Vagina (tissue), 2 donors: ENCODE measurements around the gene GPR176.

Experiments used
- POLR2A ChIP-seq, 2 donors: fragments of 450-650 bp; IDR thresholded peaks; one replicate each; pipeline ENCODE4 v1.6.1; 2017; ENCODE audit warnings: antibody characterized with exemption in 2 of 2, mild to moderate bottlenecking in 2 of 2, moderate library complexity in 2 of 2
- TF ChIP-seq, protein P1 (sequence below), 3 experiments: fragments of 450-650 bp in 2 of 3; fragments of 200-600 bp in 1 of 3; sonication (generic) in 1 of 3; IDR thresholded peaks; one replicate each; pipeline ENCODE4 v1.5.1; 2017 to 2019; ENCODE audit warnings: antibody characterized with exemption in 3 of 3, mild to moderate bottlenecking in 2 of 3, moderate library complexity in 2 of 3

DNA sequence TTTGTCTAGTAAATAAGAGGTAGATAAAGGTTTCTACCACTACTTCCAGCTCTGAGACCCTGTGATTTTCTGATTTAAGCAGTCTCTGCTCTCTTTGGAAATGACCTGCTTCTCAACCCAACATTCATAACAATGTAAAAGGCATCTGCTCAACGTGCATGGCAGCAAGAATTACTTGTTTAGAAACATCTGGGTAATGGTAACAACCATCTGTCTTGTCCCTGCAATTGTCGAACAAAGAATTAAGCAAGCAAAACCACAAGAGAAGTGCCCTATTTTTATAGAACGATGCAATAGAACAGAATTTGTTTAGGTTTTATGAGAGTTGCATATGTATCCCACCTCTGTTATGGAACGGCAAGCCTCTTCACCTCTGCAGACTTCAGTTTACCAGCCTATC, 130.3 kb downstream of the GPR176 start:
- no peak for TF ChIP-seq POLR2A (IDR thresholded peaks at IDR 0.05)
- TF ChIP-seq, protein P1, sequence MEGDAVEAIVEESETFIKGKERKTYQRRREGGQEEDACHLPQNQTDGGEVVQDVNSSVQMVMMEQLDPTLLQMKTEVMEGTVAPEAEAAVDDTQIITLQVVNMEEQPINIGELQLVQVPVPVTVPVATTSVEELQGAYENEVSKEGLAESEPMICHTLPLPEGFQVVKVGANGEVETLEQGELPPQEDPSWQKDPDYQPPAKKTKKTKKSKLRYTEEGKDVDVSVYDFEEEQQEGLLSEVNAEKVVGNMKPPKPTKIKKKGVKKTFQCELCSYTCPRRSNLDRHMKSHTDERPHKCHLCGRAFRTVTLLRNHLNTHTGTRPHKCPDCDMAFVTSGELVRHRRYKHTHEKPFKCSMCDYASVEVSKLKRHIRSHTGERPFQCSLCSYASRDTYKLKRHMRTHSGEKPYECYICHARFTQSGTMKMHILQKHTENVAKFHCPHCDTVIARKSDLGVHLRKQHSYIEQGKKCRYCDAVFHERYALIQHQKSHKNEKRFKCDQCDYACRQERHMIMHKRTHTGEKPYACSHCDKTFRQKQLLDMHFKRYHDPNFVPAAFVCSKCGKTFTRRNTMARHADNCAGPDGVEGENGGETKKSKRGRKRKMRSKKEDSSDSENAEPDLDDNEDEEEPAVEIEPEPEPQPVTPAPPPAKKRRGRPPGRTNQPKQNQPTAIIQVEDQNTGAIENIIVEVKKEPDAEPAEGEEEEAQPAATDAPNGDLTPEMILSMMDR (IDR thresholded peaks at IDR 0.05), result no peak
